GM12875 (cell line): ENCODE measurements around the gene BABAM2.

Source experiments
- H3K4me3 ChIP-seq: one replicate; pipeline ENCODE4 v1.5.1; 2011; ENCODE audit warnings: low read depth, low read length, control low read depth
- TF ChIP-seq, protein P1 (sequence below): IDR thresholded peaks from 2 replicates; pipeline ENCODE4 v1.5.1; 2011; ENCODE audit warnings: low read depth, mild to moderate bottlenecking, control low read depth, inconsistent platforms, low read length, moderate library complexity, borderline replicate concordance; ENCODE audit not compliant: insufficient read depth

Gene BABAM2

GRCh38 chr2:27925766-27926472, 35.4 kb downstream of the BABAM2 start:
- no peak overlapping the region for H3K4me3 ChIP-seq
- TF ChIP-seq, protein P1, sequence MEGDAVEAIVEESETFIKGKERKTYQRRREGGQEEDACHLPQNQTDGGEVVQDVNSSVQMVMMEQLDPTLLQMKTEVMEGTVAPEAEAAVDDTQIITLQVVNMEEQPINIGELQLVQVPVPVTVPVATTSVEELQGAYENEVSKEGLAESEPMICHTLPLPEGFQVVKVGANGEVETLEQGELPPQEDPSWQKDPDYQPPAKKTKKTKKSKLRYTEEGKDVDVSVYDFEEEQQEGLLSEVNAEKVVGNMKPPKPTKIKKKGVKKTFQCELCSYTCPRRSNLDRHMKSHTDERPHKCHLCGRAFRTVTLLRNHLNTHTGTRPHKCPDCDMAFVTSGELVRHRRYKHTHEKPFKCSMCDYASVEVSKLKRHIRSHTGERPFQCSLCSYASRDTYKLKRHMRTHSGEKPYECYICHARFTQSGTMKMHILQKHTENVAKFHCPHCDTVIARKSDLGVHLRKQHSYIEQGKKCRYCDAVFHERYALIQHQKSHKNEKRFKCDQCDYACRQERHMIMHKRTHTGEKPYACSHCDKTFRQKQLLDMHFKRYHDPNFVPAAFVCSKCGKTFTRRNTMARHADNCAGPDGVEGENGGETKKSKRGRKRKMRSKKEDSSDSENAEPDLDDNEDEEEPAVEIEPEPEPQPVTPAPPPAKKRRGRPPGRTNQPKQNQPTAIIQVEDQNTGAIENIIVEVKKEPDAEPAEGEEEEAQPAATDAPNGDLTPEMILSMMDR: no peak

GRCh38 chr2:27929916-27930486, 39.5 kb downstream of the BABAM2 start:
- TF ChIP-seq, protein P1: no peak
- H3K4me3 ChIP-seq: no peak overlapping the region

DNA sequence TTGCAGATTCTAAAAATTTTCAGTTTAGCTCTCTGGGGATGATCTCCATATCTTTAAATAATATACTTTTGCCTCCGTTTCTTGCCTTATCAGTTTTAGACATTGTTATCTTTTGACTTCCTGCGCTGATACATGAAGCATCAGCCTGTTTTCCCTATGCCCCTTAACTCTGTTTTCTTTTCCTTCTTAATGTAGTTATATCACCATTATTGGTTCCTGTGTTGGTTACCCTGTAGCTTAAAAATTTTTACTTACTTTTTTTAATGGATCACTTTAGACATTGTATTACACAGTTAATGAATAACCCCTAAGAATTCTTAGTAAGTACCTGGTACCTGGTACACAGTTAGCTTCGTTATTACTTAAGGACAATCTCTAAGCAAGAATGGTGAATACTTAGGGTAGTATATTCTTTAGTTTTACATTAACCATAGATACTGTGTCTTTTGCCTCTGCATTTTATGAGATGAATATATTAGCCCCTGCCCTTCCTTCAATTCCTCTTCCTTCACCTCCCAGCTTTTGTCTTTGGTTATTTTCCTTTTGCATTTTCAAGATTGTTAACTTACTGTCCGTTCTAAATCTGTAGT, 40.9 kb downstream of the BABAM2 start:
- TF ChIP-seq, protein P1: no peak
- no peak overlapping the region for H3K4me3 ChIP-seq

DNA sequence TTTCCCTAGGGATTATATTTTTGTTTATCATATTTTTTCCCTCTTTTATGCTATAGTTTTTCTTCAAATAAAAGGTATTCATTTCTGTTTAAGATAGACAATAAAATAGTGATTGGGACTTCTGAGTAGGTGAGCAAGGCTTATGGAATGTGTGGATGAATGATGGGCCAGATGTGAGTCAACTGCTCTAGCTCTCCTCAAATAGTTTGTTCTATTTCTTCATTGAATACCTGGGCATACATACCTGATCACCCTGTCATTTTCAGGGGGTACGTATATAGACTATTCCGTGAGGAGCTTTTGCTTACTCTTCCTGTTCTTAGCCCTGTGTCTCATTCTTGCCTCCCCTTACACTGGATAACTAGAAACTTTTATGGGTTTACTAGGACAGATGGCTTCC, 41.9 kb downstream of the BABAM2 start:
- TF ChIP-seq, protein P1: no peak
- no peak overlapping the region for H3K4me3 ChIP-seq

DNA sequence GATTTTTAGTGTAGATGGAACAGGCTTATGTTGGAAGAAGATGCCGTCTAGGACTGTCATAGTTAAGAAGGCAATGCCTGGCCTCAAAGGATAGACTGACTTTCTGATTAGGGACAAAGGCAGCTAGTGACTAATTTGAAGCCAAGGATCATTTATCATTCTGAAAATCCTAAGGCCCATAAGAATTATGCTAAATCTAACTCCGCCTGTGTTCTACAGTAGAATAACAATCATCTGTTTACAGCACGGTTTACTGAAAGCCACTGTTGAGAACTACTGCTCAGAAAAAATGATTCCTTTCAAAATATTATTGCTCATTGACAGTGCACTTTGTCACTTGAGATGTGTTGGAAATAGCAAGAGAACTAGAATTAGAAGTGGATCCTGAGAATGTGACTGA, 44.5 kb downstream of the BABAM2 start:
- H3K4me3 ChIP-seq: no peak overlapping the region
- TF ChIP-seq, protein P1: no peak

DNA sequence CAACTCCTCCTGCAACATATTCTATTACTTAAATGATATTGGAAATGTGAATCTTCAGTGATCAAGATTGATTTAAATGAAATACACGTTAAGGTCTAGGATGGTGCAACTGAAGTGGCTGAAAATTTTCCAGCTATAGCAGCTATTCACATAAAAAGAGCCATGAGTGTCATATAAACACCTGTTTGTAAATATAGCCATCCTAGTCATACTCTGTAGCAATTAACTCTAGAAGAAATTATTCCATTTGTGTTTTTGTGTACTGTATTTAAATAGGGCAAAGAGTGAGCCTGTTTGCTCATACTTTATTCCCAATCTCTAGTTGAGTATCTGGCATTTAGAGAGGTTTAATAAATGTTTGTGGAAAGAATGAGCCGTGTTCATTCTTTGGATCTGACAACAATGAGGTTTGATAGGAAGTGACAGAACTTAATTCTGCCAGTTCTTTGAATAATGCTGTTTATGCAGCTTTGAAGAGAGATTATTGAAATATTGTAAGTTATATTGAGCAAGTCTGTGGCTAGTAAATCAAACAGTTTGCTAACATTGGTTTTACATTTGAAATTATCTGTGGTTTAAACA, 49.7 kb downstream of the BABAM2 start:
- no peak overlapping the region for H3K4me3 ChIP-seq
- TF ChIP-seq, protein P1: no peak
